Measurements from ENCODE around the gene CCDC88A. TPM values are rescaled to one million over a fixed set of nuclear protein-coding genes. Genes with fewer than 3 reads are reported as not detected.

CCDC88A gene
- total and polyA plus RNA-seq, 4 donors: 4.0 to 31.0 (median 15.5) TPM

GRCh38 chr2:55400332-55400731 lies 19.3 kb downstream of the CCDC88A start:
- Histone ChIP-seq H3K4me3 (ENCODE audit: low read depth in 1 of 3, low read length in 3 of 3) (no peak overlapping the region), H3K9ac (ENCODE audit: low read depth in 1 of 2, low read length in 2 of 2) (no peak overlapping the region), H3K27me3 (ENCODE audit: control insufficient read depth in 4 of 4, insufficient read depth in 4 of 4, low read length in 3 of 4) (no peaks in the 10 kb centered on the region), H3K36me3 (ENCODE audit: control insufficient read depth in 4 of 4, insufficient read depth in 3 of 4, low read depth in 1 of 4, low read length in 3 of 4) (peaks cover 0 to 3% (median under 1%) of the 10 kb centered on the region in 4 donors), H3K9me3 (ENCODE audit: control insufficient read depth in 4 of 4, low read length in 3 of 4) (no peaks in the 10 kb centered on the region), H3K4me1 (ENCODE audit: control insufficient read depth in 4 of 4, insufficient read depth in 4 of 4, low read length in 3 of 4) (no peaks in the 10 kb centered on the region), H3K27ac (ENCODE audit: low read depth in 1 of 2, low read length in 2 of 2) (no peak overlapping the region)
- no peak for DNase-seq (ENCODE audit: low spot score)
- WGBS: 95% methylated on average over 2 of the region's 2 CpGs
- TF ChIP-seq EGR1 (IDR thresholded peaks at IDR 0.05; ENCODE audit: low read depth in 2 of 2): no peak
- TF ChIP-seq CTCF (IDR thresholded peaks at IDR 0.05; ENCODE audit: low read depth, low read length, missing input control): no peak
- no peak for TF ChIP-seq SP1 (IDR thresholded peaks at IDR 0.05)
- TF ChIP-seq JUND (IDR thresholded peaks at IDR 0.05): no peak
- no peak for TF ChIP-seq ZBTB33 (IDR thresholded peaks at IDR 0.05)
- TF ChIP-seq GABPA (IDR thresholded peaks at IDR 0.05 in 1 of 2, conservative IDR thresholded peaks at IDR 0.05 in 1 of 2): no peak
- TF ChIP-seq YY1 (IDR thresholded peaks at IDR 0.05): no peak
- TF ChIP-seq HNF4A (conservative IDR thresholded peaks at IDR 0.05): no peak
- TF ChIP-seq RXRA (IDR thresholded peaks at IDR 0.05): no peak
- no peak for TF ChIP-seq TAF1 (conservative IDR thresholded peaks at IDR 0.05)
- no peak for TF ChIP-seq FOXA1 (IDR thresholded peaks at IDR 0.05)
- no peak for TF ChIP-seq FOXA2 (IDR thresholded peaks at IDR 0.05)

GRCh38 chr2:55399815-55400214 lies 19.8 kb downstream of the CCDC88A start:
- H3K36me3 ChIP-seq (ENCODE audit: control insufficient read depth in 4 of 4, insufficient read depth in 3 of 4, low read depth in 1 of 4, low read length in 3 of 4): peaks cover 0 to 3% (median 0%) of the 10 kb centered on the region in 4 donors
- H3K9me3 ChIP-seq (ENCODE audit: control insufficient read depth in 4 of 4, low read length in 3 of 4): no peaks in the 10 kb centered on the region
- no peak for DNase-seq (ENCODE audit: low spot score)
- H3K9ac ChIP-seq (ENCODE audit: low read depth in 1 of 2, low read length in 2 of 2): no peak overlapping the region
- TF ChIP-seq GABPA (IDR thresholded peaks at IDR 0.05 in 1 of 2, conservative IDR thresholded peaks at IDR 0.05 in 1 of 2) (no peak), FOXA1 (IDR thresholded peaks at IDR 0.05) (no peak), RXRA (IDR thresholded peaks at IDR 0.05) (no peak), MAX (IDR thresholded peaks at IDR 0.05) (no peak)
- H3K4me1 ChIP-seq (ENCODE audit: control insufficient read depth in 4 of 4, insufficient read depth in 4 of 4, low read length in 3 of 4): no peaks in the 10 kb centered on the region
- H3K27ac ChIP-seq (ENCODE audit: low read depth in 1 of 2, low read length in 2 of 2): no peak overlapping the region
- no peak overlapping the region for H3K4me3 ChIP-seq (ENCODE audit: low read depth in 1 of 3, low read length in 3 of 3)
- H3K27me3 ChIP-seq (ENCODE audit: control insufficient read depth in 4 of 4, insufficient read depth in 4 of 4, low read length in 3 of 4): no peaks in the 10 kb centered on the region

GRCh38 chr2:55395724-55396605 lies 23.7 kb downstream of the CCDC88A start:
- Histone ChIP-seq H3K9me3 (ENCODE audit: control insufficient read depth in 4 of 4, low read length in 3 of 4) (peaks cover 0 to 4% (median 2%) of the 10 kb centered on the region in 4 donors), H3K27me3 (ENCODE audit: control insufficient read depth in 4 of 4, insufficient read depth in 4 of 4, low read length in 3 of 4) (no peaks in the 10 kb centered on the region), H3K4me1 (ENCODE audit: control insufficient read depth in 4 of 4, insufficient read depth in 4 of 4, low read length in 3 of 4) (no peaks in the 10 kb centered on the region), H3K36me3 (ENCODE audit: control insufficient read depth in 4 of 4, insufficient read depth in 3 of 4, low read depth in 1 of 4, low read length in 3 of 4) (peaks cover 0 to 2% (median 0%) of the 10 kb centered on the region in 4 donors), H3K27ac (ENCODE audit: low read depth in 1 of 2, low read length in 2 of 2) (no peak overlapping the region), H3K4me3 (ENCODE audit: low read depth in 1 of 3, low read length in 3 of 3) (no peak overlapping the region), H3K9ac (ENCODE audit: low read depth in 1 of 2, low read length in 2 of 2) (no peak overlapping the region)
- 93% methylated on average over 2 of the region's 2 CpGs for WGBS
- no peak for DNase-seq (ENCODE audit: low spot score)
- TF ChIP-seq JUND (IDR thresholded peaks at IDR 0.05) (no peak), ZBTB33 (IDR thresholded peaks at IDR 0.05) (no peak), SP1 (IDR thresholded peaks at IDR 0.05) (no peak), RXRA (IDR thresholded peaks at IDR 0.05) (no peak), REST (IDR thresholded peaks at IDR 0.05) (no peak), FOXA2 (IDR thresholded peaks at IDR 0.05) (no peak), HNF4A (conservative IDR thresholded peaks at IDR 0.05) (no peak), MAX (IDR thresholded peaks at IDR 0.05) (no peak), YY1 (IDR thresholded peaks at IDR 0.05) (no peak), FOXA1 (IDR thresholded peaks at IDR 0.05) (no peak), NR2F2 (IDR thresholded peaks at IDR 0.05) (no peak)
